Astrocyte (in vitro differentiated cells and primary cell): Measurements from ENCODE around the gene GPAT2.
"Not testable (repeated sequence)": the region's sequence is repeated elsewhere in the genome, so short reads cannot be mapped to it uniquely, and the experiment has no call there.

Experiments
- EZH2 ChIP-seq: IDR thresholded peaks from 2 replicates; pipeline ENCODE4 v1.6.1; 2012; ENCODE audit warnings: mild to moderate bottlenecking, low read length, inconsistent platforms; ENCODE audit not compliant: insufficient read depth
- TF ChIP-seq, protein P1 (sequence below): IDR thresholded peaks from 2 replicates; pipeline ENCODE4 v1.5.1; 2011; ENCODE audit warnings: low read depth, mild to moderate bottlenecking, inconsistent platforms, low read length, moderate library complexity; ENCODE audit not compliant: insufficient read depth

DNA sequence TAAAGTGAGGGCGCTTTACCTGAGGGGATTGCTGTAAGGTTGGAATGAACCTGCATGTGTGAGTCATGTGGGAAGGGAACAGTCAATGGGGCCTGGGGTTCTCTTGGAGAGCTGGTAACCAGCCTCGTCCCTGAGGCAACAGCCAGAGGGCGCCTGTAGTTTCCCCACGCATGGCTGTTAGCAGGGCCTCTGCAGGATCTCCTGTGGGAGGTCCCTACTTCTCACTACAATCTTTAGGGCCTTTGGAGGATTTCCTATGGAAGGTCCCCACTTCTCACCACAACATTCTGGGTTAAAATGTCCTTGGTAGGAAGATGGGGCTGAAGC lies 23.6 kb downstream of the GPAT2 start:
- TF ChIP-seq, protein P1, sequence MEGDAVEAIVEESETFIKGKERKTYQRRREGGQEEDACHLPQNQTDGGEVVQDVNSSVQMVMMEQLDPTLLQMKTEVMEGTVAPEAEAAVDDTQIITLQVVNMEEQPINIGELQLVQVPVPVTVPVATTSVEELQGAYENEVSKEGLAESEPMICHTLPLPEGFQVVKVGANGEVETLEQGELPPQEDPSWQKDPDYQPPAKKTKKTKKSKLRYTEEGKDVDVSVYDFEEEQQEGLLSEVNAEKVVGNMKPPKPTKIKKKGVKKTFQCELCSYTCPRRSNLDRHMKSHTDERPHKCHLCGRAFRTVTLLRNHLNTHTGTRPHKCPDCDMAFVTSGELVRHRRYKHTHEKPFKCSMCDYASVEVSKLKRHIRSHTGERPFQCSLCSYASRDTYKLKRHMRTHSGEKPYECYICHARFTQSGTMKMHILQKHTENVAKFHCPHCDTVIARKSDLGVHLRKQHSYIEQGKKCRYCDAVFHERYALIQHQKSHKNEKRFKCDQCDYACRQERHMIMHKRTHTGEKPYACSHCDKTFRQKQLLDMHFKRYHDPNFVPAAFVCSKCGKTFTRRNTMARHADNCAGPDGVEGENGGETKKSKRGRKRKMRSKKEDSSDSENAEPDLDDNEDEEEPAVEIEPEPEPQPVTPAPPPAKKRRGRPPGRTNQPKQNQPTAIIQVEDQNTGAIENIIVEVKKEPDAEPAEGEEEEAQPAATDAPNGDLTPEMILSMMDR: not testable (repeated sequence)
- TF ChIP-seq EZH2: not testable (repeated sequence)
